Smooth muscle cell (in vitro differentiated cells): ENCODE results near the gene HNRNPF. TPM values are rescaled to one million over a fixed set of nuclear protein-coding genes. Genes with fewer than 3 reads are reported as not detected.
A peak's percentile ranks its signal among the peaks of the same experiment; 100 is the strongest.
"Not testable (repeated sequence)": the region's sequence is repeated elsewhere in the genome, so short reads cannot be mapped to it uniquely, and the experiment has no call there.

ENCODE experiments used
- DNase-seq: peaks from one replicate; lab custom pipeline; 2025; ENCODE audit not compliant: unreplicated experiment; lab: John Stamatoyannopoulos, UW
- H2AFZ ChIP-seq: fragments of 200-600 bp; sonication (generic); 2 replicates; pipeline ENCODE4 v1.6.0; 2016; ENCODE audit warnings: antibody characterized with exemption, low read depth, mild to moderate bottlenecking
- H3F3A ChIP-seq: fragments of 200-600 bp; sonication (generic); 2 replicates; pipeline ENCODE4 v1.6.0; 2017; ENCODE audit warnings: antibody characterized with exemption, low read depth
- H3K27ac ChIP-seq: fragments of 200-600 bp; sonication (generic); 2 replicates; pipeline ENCODE4 v1.5.1; 2016; ENCODE audit warnings: low read depth, mild to moderate bottlenecking
- H3K27me3 ChIP-seq: fragments of 200-600 bp; sonication (generic); 2 replicates; pipeline ENCODE4 v1.6.1; 2016; ENCODE audit warnings: low read depth, mild to moderate bottlenecking
- H3K36me3 ChIP-seq: fragments of 200-600 bp; sonication (generic); 2 replicates; pipeline ENCODE4 v1.5.1; 2016; ENCODE audit warnings: low read depth
- H3K4me1 ChIP-seq: fragments of 200-600 bp; sonication (generic); 2 replicates; pipeline ENCODE4 v1.5.1; 2016; ENCODE audit warnings: low read depth
- H3K4me2 ChIP-seq: fragments of 200-600 bp; sonication (generic); 2 replicates; pipeline ENCODE4 v1.6.0; 2016; ENCODE audit warnings: mild to moderate bottlenecking
- H3K4me3 ChIP-seq: fragments of 200-600 bp; sonication (generic); 2 replicates; pipeline ENCODE4 v1.5.1; 2016; ENCODE audit warnings: mild to moderate bottlenecking
- H3K79me2 ChIP-seq: fragments of 200-600 bp; sonication (generic); 2 replicates; pipeline ENCODE4 v1.6.0; 2016; ENCODE audit warnings: low read depth, mild to moderate bottlenecking
- H3K9ac ChIP-seq: fragments of 200-600 bp; sonication (generic); 2 replicates; pipeline ENCODE4 v1.6.0; 2016; ENCODE audit warnings: low read depth
- H3K9me3 ChIP-seq: fragments of 200-600 bp; sonication (generic); replicated peaks from 2 replicates; pipeline ENCODE4 v1.5.1; 2016; ENCODE audit warnings: low read depth
- H4K20me1 ChIP-seq: fragments of 200-600 bp; sonication (generic); 2 replicates; pipeline ENCODE4 v1.6.0; 2016; ENCODE audit warnings: low read depth
- CTCF ChIP-seq: fragments of 200-600 bp; sonication (generic); IDR thresholded peaks from 2 replicates; pipeline ENCODE4 v1.5.1; 2017; ENCODE audit warnings: borderline replicate concordance, mild to moderate bottlenecking, antibody characterized with exemption; ENCODE audit not compliant: insufficient read depth, poor library complexity, severe bottlenecking
- WGBS: methylation state at CpG from one replicate; pipeline ENCODE4 v1.1.7; 2016; ENCODE audit warnings: low lambda C conversion rate; 5-methylcytosine and 5-hydroxymethylcytosine counted together
- polyA plus RNA-seq: library from polyadenylated mRNA; unstranded; fragments of >200 nt; fragmentation: Nextera tagmentation; extraction: Ambion mirVana; gene quantifications from 2 replicates; pipeline ENCODE4 v1.2.1, GENCODE V29; 2016
- total RNA-seq: library from RNA; depleted of rRNA; stranded (reverse); fragments of >200 nt; gene quantifications from 2 replicates; pipeline ENCODE4 v1.2.3, GENCODE V29; 2014

HNRNPF gene
- total and polyA plus RNA-seq, 2 experiments from 2014 or later = 71.9 to 112 TPM

- no peak for DNase-seq
Measured at GRCh38 chr10:43453266-43453831, 44.4 kb upstream of the HNRNPF start.

GRCh38 chr10:43452356-43452914 is 43.4 kb upstream of the HNRNPF start:
- Histone ChIP-seq H3K9ac (no peak overlapping the region), H3K4me2 (no peak overlapping the region), H3K4me3 (no peak overlapping the region), H3K4me1 (peaks cover 8% of the 10 kb centered on the region), H3F3A (peaks cover 23% of the 10 kb centered on the region), H3K79me2 (no peaks in the 10 kb centered on the region), H2AFZ (no peak overlapping the region), H3K9me3 (no peaks in the 10 kb centered on the region), H3K27ac (peak overlapping the region; percentile 22), H3K27me3 (no peaks in the 10 kb centered on the region), H4K20me1 (no peaks in the 10 kb centered on the region), H3K36me3 (no peaks in the 10 kb centered on the region)
- 92% methylated on average over 4 of the region's 4 CpGs for WGBS
- DNase-seq = no peak
- TF ChIP-seq CTCF = no peak

More at GRCh38 chr10:43453266-43453831, 44.4 kb upstream of the HNRNPF start:
- H3K79me2 ChIP-seq = no peaks in the 10 kb centered on the region
- no peak for TF ChIP-seq CTCF
- no peak overlapping the region for H3K4me3 ChIP-seq
- 79% methylated on average over 4 of the region's 4 CpGs for WGBS
- peak overlapping the region; percentile 22 for H3K27ac ChIP-seq
- no peaks in the 10 kb centered on the region for H3K27me3 ChIP-seq
- no peak overlapping the region for H3K4me2 ChIP-seq
- H3K9ac ChIP-seq = no peak overlapping the region
- no peaks in the 10 kb centered on the region for H3K36me3 ChIP-seq
- H3F3A ChIP-seq = peaks cover 23% of the 10 kb centered on the region
- H4K20me1 ChIP-seq = no peaks in the 10 kb centered on the region
- no peak overlapping the region for H2AFZ ChIP-seq
- H3K4me1 ChIP-seq = peaks cover 8% of the 10 kb centered on the region
- no peaks in the 10 kb centered on the region for H3K9me3 ChIP-seq

GRCh38 chr10:43448742-43449141 is 39.8 kb upstream of the HNRNPF start:
- WGBS = 94% methylated on average over 2 of the region's 2 CpGs
- Histone ChIP-seq H3K9ac (no peak overlapping the region), H3K4me1 (no peaks in the 10 kb centered on the region), H3K79me2 (no peaks in the 10 kb centered on the region), H4K20me1 (no peaks in the 10 kb centered on the region), H2AFZ (no peak overlapping the region), H3K4me2 (no peak overlapping the region), H3K27me3 (no peaks in the 10 kb centered on the region), H3K36me3 (no peaks in the 10 kb centered on the region), H3K9me3 (peaks cover 6% of the 10 kb centered on the region), H3K4me3 (no peak overlapping the region), H3K27ac (no peak overlapping the region), H3F3A (peaks cover 19% of the 10 kb centered on the region)
- no peak for TF ChIP-seq CTCF
- no peak for DNase-seq

GRCh38 chr10:43446219-43447017 is 37.4 kb upstream of the HNRNPF start:
- not testable (repeated sequence) for H3K9me3 ChIP-seq, DNase-seq, H3K27ac ChIP-seq, H3K9ac ChIP-seq, H3K4me1 ChIP-seq, H3K4me3 ChIP-seq, H4K20me1 ChIP-seq, H2AFZ ChIP-seq, H3K27me3 ChIP-seq, H3K4me2 ChIP-seq, H3F3A ChIP-seq, H3K79me2 ChIP-seq, H3K36me3 ChIP-seq
- 96% methylated on average over 39 of the region's 53 CpGs for WGBS
